ENCODE measurements around the gene CHI3L1. TPM values are rescaled to one million over a fixed set of nuclear protein-coding genes. Genes with fewer than 3 reads are reported as not detected.
A peak's percentile ranks its signal among the peaks of the same experiment; 100 is the strongest.
"Not testable (repeated sequence)": the region's sequence is repeated elsewhere in the genome, so short reads cannot be mapped to it uniquely, and the experiment has no call there.

The CHI3L1 gene
- 273 and 932 TPM in 2 replicates for total RNA-seq

- Histone ChIP-seq H3K9me3 (ENCODE audit: low read depth, low read length) (no peaks in the 10 kb centered on the region), H3K4me2 (ENCODE audit: insufficient read depth, low read length) (no peak within 1 kb of the TSS), H3K79me2 (ENCODE audit: insufficient read depth, low read length) (no peaks in the 10 kb centered on the region), H3K4me3 (ENCODE audit: insufficient read depth, low read length) (no peak within 1 kb of the TSS), H2AFZ (ENCODE audit: low read length) (peak within 1 kb of the TSS; percentile 75), H3K27me3 (ENCODE audit: insufficient read depth, low read length) (no peaks in the 10 kb centered on the region), H4K20me1 (ENCODE audit: insufficient read depth, low read length) (no peaks in the 10 kb centered on the region), H3K36me3 (ENCODE audit: insufficient read depth, low read length) (no peaks in the 10 kb centered on the region), H3K27ac (ENCODE audit: low read depth, low read length) (no peak within 1 kb of the TSS), H3K4me1 (ENCODE audit: insufficient read depth, low read length) (peaks cover 26% of the 10 kb centered on the region)
- peak; percentile 46 for DNase-seq (ENCODE audit: insufficient read length, low spot score, missing footprints)
- no peak for TF ChIP-seq CTCF (IDR thresholded peaks at IDR 0.05; ENCODE audit: extremely low read depth, low read depth, low read length)
These were observed at the start of gene CHI3L1 for GRCh38 chr1:203186446-203187303. Gene CHI3L1, minus strand, starts transcription at chr1:203186704. Its CDS starts 81 bp downstream, at chr1:203186623.

GRCh38 chr1:203234901-203235300 lies 48.4 kb upstream of the CHI3L1 start:
- H3K4me2 ChIP-seq (ENCODE audit: insufficient read depth, low read length); H3K36me3 ChIP-seq (ENCODE audit: insufficient read depth, low read length); DNase-seq (ENCODE audit: insufficient read length, low spot score, missing footprints); H3K79me2 ChIP-seq (ENCODE audit: insufficient read depth, low read length); H3K4me1 ChIP-seq (ENCODE audit: insufficient read depth, low read length); H2AFZ ChIP-seq (ENCODE audit: low read length); H3K4me3 ChIP-seq (ENCODE audit: insufficient read depth, low read length); H3K9me3 ChIP-seq (ENCODE audit: low read depth, low read length); H4K20me1 ChIP-seq (ENCODE audit: insufficient read depth, low read length); H3K27ac ChIP-seq (ENCODE audit: low read depth, low read length): not testable (repeated sequence)
- peaks cover 18% of the 10 kb centered on the region for H3K27me3 ChIP-seq (ENCODE audit: insufficient read depth, low read length)

- peak; percentile 58 for DNase-seq (ENCODE audit: insufficient read length, low spot score, missing footprints)
- no peak for TF ChIP-seq CTCF (IDR thresholded peaks at IDR 0.05; ENCODE audit: extremely low read depth, low read depth, low read length)
- Histone ChIP-seq H3K27ac (ENCODE audit: low read depth, low read length) (no peak within 1 kb of the TSS), H3K27me3 (ENCODE audit: insufficient read depth, low read length) (peaks cover 38% of the 10 kb centered on the region), H3K4me3 (ENCODE audit: insufficient read depth, low read length) (no peak within 1 kb of the TSS), H3K36me3 (ENCODE audit: insufficient read depth, low read length) (no peaks in the 10 kb centered on the region), H4K20me1 (ENCODE audit: insufficient read depth, low read length) (no peaks in the 10 kb centered on the region), H3K4me1 (ENCODE audit: insufficient read depth, low read length) (no peaks in the 10 kb centered on the region), H2AFZ (ENCODE audit: low read length) (no peak within 1 kb of the TSS), H3K9me3 (ENCODE audit: low read depth, low read length) (no peaks in the 10 kb centered on the region), H3K79me2 (ENCODE audit: insufficient read depth, low read length) (no peaks in the 10 kb centered on the region), H3K4me2 (ENCODE audit: insufficient read depth, low read length) (no peak within 1 kb of the TSS)
These were observed 43.1 kb upstream of the CHI3L1 start, which contains the start of gene CHIT1 for GRCh38 chr1:203229471-203230135. Gene CHIT1, minus strand, starts transcription at chr1:203229673. Its CDS starts 37 bp downstream, at chr1:203229636.

GRCh38 chr1:203228670-203229069 lies 42.2 kb upstream of the CHI3L1 start:
- Histone ChIP-seq H3K27me3 (ENCODE audit: insufficient read depth, low read length) (peaks cover 47% of the 10 kb centered on the region), H3K36me3 (ENCODE audit: insufficient read depth, low read length) (no peaks in the 10 kb centered on the region), H3K79me2 (ENCODE audit: insufficient read depth, low read length) (no peaks in the 10 kb centered on the region), H3K27ac (ENCODE audit: low read depth, low read length) (no peak overlapping the region), H3K9me3 (ENCODE audit: low read depth, low read length) (no peaks in the 10 kb centered on the region), H4K20me1 (ENCODE audit: insufficient read depth, low read length) (no peaks in the 10 kb centered on the region), H3K4me3 (ENCODE audit: insufficient read depth, low read length) (no peak overlapping the region), H2AFZ (ENCODE audit: low read length) (no peak overlapping the region), H3K4me2 (ENCODE audit: insufficient read depth, low read length) (no peak overlapping the region), H3K4me1 (ENCODE audit: insufficient read depth, low read length) (no peaks in the 10 kb centered on the region)
- TF ChIP-seq CTCF (IDR thresholded peaks at IDR 0.05; ENCODE audit: extremely low read depth, low read depth, low read length), result no peak
- DNase-seq (ENCODE audit: insufficient read length, low spot score, missing footprints), result peak; percentile 25
